A673 (cell line): ENCODE data around the gene ZNF607. TPM values are rescaled to one million over a fixed set of nuclear protein-coding genes. Genes with fewer than 3 reads are reported as not detected.
"Not testable (repeated sequence)": the region's sequence is repeated elsewhere in the genome, so short reads cannot be mapped to it uniquely, and the experiment has no call there.

Experiments
- BruUV-seq: library from RNA; stranded (reverse); fragments of 400-500 nt; replicated peaks from 2 replicates; lab custom pipeline; 2021; lab: Mats Ljungman, UMichigan
- CTCF ChIA-PET: fragments of 300-600 bp; sonication (Branson Sonifier 250); formaldehyde crosslinking; loops from one replicate; lab custom pipeline; 2022; ENCODE audit warnings: antibody characterized with exemption; lab: Charles Lee
- POLR2A ChIA-PET: fragments of 300-600 bp; sonication (Branson Sonifier 250); formaldehyde crosslinking; loops from one replicate; lab custom pipeline; 2022; ENCODE audit warnings: antibody characterized with exemption; ENCODE audit not compliant: low non-redundant PET; lab: Charles Lee
- DNase-seq: peaks from one replicate; pipeline ENCODE4 v3.0.0-alpha.2; 2015; ENCODE audit warnings: low spot score
- H3K27ac ChIP-seq: fragments of 200-600 bp; sonication (generic); 2 replicates; pipeline ENCODE4 v1.5.1; 2016; ENCODE audit warnings: mixed run types, low read depth, mild to moderate bottlenecking, mixed read lengths, antibody characterized with exemption, low read length; ENCODE audit not compliant: poor library complexity, severe bottlenecking
- H3K27me3 ChIP-seq: fragments of 200-600 bp; sonication (generic); replicated peaks from 2 replicates; pipeline ENCODE4 v1.6.1; 2017; ENCODE audit warnings: mixed run types, low read depth, mild to moderate bottlenecking, mixed read lengths, antibody characterized with exemption, low read length; ENCODE audit not compliant: insufficient read depth, poor library complexity
- H3K36me3 ChIP-seq: fragments of 200-600 bp; sonication (generic); 2 replicates; pipeline ENCODE4 v1.6.1; 2016; ENCODE audit warnings: mixed run types, mild to moderate bottlenecking, mixed read lengths, antibody characterized with exemption, low read length; ENCODE audit not compliant: insufficient read depth, poor library complexity, severe bottlenecking
- H3K4me1 ChIP-seq: fragments of 200-600 bp; sonication (generic); 2 replicates; pipeline ENCODE4 v1.6.1; 2017; ENCODE audit warnings: mixed run types, mild to moderate bottlenecking, mixed read lengths, antibody characterized with exemption, low read length; ENCODE audit not compliant: insufficient read depth, poor library complexity, severe bottlenecking
- H3K4me3 ChIP-seq: fragments of 200-600 bp; sonication (generic); 2 replicates; pipeline ENCODE4 v1.5.1; 2016; ENCODE audit warnings: low read depth, mixed run types, mild to moderate bottlenecking, mixed read lengths, low read length; ENCODE audit not compliant: poor library complexity, severe bottlenecking
- H3K9me3 ChIP-seq: fragments of 200-600 bp; sonication (generic); 2 replicates; pipeline ENCODE4 v1.6.1; 2016; ENCODE audit warnings: mixed run types, low read depth, mild to moderate bottlenecking, mixed read lengths, antibody characterized with exemption, low read length; ENCODE audit not compliant: poor library complexity, severe bottlenecking
- CTCF ChIP-seq: fragments of 300-800, 200-600 bp; sonication (generic); conservative IDR thresholded peaks from 2 replicates; pipeline ENCODE4 v1.5.1; 2017; ENCODE audit warnings: low read depth, mild to moderate bottlenecking, antibody characterized with exemption, low read length, moderate library complexity, mixed read lengths
- EZH2 ChIP-seq: fragments of 200-600 bp; sonication (generic); IDR thresholded peaks from 2 replicates; pipeline ENCODE4 v1.6.1; 2017; ENCODE audit warnings: borderline replicate concordance, low read depth, mild to moderate bottlenecking, mixed read lengths, antibody characterized with exemption, low read length; ENCODE audit not compliant: poor library complexity, severe bottlenecking
- intact Hi-C: fragments of 100-400 bp; cut with micrococcal nuclease; formaldehyde crosslinking; loops from one replicate; pipeline ENCODE4 v1.10.0; 2022; ENCODE audit not compliant: unreplicated experiment
- total RNA-seq: library from RNA; stranded (reverse); gene quantifications from 2 replicates; pipeline ENCODE4 v1.2.3, GENCODE V29; 2021

The ZNF607 gene
- total RNA-seq, 1 experiment from 2014 or later, result 11.1 TPM

DNA sequence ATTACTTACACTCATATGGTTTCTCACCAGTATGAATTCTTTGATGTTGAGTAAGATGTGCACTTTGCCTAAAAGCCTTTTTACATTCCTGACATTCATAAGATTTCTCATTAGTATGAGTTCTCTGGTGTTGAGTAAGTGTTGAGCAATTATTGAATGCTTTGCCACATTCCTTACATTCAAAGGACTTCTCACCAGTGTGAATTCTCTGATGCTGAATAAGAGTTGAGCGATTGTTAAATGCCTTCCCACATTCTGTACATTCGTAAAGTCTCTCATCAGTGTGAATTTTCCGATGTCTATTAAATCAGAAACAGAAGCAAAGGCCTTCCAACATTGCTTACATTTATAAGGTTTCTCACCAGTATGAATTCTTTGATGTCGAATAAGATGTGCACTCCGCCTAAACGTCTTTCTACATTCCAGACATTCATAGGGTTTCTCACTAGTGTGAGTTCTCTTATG, 50.1 kb downstream of the ZNF607 start:
- intact Hi-C loops, result no loop called here
- Histone ChIP-seq H3K27ac (no peak overlapping the region), H3K4me1 (no peaks in the 10 kb centered on the region), H3K4me3 (no peak overlapping the region), H3K9me3 (peaks cover 57% of the 10 kb centered on the region), H3K36me3 (no peaks in the 10 kb centered on the region), H3K27me3 (no peaks in the 10 kb centered on the region)
- ChIA-PET POLR2A (no interaction called here), CTCF (no interaction called here)
- no peak for DNase-seq
- TF ChIP-seq CTCF (no peak), EZH2 (no peak)
- no TSS peak for BruUV-seq

DNA sequence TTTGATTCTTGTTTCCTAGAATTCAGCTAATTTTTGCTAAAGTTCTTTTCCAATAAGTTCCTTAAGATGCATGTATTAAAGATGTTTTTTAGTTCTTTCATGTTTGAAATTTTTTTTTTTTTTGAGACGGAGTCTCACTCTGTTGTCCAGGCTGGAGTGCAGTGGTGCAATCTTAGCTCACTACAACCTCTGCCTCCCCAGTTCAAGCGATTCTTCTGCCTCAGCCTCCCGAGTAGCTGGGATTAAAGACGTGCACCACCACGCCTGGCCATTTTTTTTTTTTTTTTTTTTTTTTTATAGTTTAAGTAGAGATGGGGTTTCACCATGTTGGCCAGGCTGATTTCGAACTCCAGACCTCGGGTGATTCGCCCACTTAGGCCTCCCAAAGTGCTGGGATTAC, 62.4 kb downstream of the ZNF607 start:
- BruUV-seq, result not testable (repeated sequence)

GRCh38 chr19:37655689-37656371, 63.7 kb downstream of the ZNF607 start:
- Histone ChIP-seq H3K36me3 (no peaks in the 10 kb centered on the region), H3K4me1 (peaks cover 6% of the 10 kb centered on the region), H3K9me3 (peaks cover 10% of the 10 kb centered on the region), H3K4me3 (peak overlapping the region; percentile 78), H3K27ac (peak overlapping the region; percentile 80), H3K27me3 (no peaks in the 10 kb centered on the region)
- TF ChIP-seq EZH2, result no peak
- TF ChIP-seq CTCF, result no peak
- BruUV-seq, result TSS peak; percentile 51
- ChIA-PET CTCF (no interaction called here), POLR2A (no interaction called here)
- DNase-seq, result peak; percentile 89
- intact Hi-C loops, result no loop called here

More for the DNA sequence above, 62.4 kb downstream of the ZNF607 start:
- H3K9me3 ChIP-seq, CTCF ChIA-PET, H3K27me3 ChIP-seq, intact Hi-C loops, H3K36me3 ChIP-seq, H3K4me3 ChIP-seq, H3K4me1 ChIP-seq, H3K27ac ChIP-seq, DNase-seq: not testable (repeated sequence)
- POLR2A ChIA-PET, result interaction anchor here (0.7 kb wide), 1 partner anchor 574 kb away, joined by 3 read pairs; no protein-coding TSS in a partner anchor
